GM12873 (cell line): Measurements from ENCODE around the gene PTBP3.

Experiments
- TF ChIP-seq, protein P1 (sequence below): IDR thresholded peaks from 2 replicates; pipeline ENCODE4 v1.5.1; 2012; ENCODE audit warnings: low read depth, mild to moderate bottlenecking, moderate library complexity, low read length, control low read depth; ENCODE audit not compliant: insufficient read depth; ENCODE audit errors: missing control alignments

The PTBP3 gene

DNA sequence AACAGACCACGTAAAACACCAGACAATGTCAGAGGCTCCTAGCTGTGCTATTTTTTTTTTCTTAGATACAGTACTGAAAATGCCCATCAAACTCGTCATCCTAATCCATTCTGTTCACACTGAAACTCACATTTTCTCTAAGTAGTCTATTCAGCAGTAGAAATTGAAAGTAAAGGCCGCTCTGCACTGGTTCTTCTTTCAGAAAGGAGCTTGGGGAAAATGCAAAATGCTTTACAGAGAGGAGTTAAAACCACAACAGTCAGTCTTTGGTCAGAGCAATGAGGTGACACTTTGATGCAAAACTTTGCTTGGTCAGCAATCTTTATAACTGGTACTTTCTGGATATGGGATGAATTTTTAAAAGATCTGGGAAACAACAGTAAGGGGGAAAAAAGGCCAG is 114.5 kb downstream of the PTBP3 start:
- TF ChIP-seq, protein P1, sequence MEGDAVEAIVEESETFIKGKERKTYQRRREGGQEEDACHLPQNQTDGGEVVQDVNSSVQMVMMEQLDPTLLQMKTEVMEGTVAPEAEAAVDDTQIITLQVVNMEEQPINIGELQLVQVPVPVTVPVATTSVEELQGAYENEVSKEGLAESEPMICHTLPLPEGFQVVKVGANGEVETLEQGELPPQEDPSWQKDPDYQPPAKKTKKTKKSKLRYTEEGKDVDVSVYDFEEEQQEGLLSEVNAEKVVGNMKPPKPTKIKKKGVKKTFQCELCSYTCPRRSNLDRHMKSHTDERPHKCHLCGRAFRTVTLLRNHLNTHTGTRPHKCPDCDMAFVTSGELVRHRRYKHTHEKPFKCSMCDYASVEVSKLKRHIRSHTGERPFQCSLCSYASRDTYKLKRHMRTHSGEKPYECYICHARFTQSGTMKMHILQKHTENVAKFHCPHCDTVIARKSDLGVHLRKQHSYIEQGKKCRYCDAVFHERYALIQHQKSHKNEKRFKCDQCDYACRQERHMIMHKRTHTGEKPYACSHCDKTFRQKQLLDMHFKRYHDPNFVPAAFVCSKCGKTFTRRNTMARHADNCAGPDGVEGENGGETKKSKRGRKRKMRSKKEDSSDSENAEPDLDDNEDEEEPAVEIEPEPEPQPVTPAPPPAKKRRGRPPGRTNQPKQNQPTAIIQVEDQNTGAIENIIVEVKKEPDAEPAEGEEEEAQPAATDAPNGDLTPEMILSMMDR = no peak

DNA sequence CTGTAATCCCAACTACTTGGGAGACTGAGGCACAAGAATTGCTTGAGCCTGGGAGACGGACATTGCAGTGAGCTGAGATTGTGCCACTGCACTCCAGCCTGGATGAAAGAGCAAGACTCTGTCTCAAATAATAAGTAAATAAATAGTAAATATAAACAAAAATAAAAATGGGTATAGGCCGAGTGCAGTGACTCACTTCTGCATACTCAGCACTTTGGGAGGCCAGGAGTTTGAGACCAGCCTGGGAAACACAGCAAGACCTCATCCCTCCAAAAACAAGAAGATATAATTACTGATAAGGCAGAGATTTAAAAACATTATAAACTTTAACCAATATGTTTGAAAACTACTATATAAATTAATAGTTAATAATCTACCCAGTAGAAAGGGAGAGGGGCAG is 120.5 kb downstream of the PTBP3 start:
- TF ChIP-seq, protein P1 = no peak

DNA sequence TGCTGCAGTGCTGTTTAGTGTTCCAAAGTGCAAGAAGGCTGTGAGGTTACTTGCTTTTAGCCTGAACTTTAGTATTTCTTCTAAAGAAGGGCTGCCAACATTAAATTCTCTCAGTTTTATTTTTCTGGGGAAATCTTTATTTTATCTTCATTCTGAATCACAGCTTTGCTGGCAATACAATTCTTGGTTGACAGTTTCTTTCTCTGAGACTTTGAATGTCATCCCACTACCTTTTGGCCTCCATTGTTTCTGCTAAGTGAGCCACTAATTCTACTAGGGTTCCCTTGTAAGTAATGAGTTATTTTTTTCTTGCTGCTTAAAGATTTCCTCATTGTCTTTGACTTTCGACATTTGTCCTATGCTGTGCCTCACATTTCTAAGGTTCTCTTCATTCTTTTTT is 126.0 kb downstream of the PTBP3 start:
- TF ChIP-seq, protein P1 = no peak

DNA sequence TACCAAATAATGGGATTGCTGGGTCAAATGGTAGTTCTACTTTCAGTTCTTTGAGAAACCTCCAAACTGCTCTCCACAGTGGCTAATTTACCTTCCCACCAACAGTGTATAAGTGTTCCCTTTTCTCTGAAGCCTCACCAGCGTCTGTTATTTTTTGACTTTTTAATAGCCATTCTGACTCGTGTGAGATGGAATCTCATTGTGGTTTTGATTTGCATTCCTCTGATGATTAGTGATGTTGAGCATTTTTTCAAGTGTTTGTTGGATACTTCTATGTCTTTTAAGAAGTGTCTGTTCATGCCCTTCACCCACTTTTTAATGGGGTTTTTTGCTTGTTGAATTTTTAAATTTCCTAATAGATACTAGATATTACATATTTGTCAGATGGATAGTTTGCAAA is 129.9 kb downstream of the PTBP3 start:
- TF ChIP-seq, protein P1 = no peak

DNA sequence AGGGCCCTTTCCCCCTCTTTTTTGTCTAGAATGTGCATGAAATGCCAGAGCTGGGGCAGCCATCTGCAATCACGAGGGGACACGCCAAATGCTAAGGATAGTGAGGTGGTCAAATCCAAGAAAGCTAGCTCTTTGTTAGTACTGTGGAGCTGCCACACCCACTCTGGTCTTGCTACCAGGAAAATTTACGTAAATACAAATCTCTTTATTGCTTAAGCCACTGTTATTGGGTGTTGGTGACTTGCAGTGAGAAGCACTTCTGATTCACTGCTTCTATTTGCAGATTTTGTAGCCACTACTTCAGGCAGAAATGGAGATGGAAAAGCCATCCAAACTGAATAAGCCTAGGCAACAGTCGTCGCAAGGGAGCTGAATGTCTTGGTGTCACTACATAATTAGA is 132.7 kb downstream of the PTBP3 start:
- TF ChIP-seq, protein P1 = no peak

DNA sequence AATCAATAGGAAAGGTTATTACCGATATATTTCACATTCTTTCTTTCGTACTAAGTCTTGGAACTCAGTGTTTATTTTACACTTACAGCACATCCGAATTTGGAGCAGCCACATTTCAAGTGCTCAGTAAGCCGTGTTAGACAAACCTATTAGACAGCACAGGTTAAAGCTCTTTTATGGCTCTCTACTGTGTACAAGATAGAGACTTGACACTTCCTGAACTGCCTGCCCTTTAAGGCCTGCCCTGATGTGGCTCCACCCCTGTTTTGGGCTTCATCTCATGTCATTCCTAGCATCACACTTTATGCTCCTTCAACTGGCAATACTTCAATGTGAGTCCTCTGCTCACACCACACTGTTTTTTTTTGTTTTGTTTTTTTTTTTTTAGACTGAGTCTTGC is 134.8 kb downstream of the PTBP3 start:
- TF ChIP-seq, protein P1 = no peak

DNA sequence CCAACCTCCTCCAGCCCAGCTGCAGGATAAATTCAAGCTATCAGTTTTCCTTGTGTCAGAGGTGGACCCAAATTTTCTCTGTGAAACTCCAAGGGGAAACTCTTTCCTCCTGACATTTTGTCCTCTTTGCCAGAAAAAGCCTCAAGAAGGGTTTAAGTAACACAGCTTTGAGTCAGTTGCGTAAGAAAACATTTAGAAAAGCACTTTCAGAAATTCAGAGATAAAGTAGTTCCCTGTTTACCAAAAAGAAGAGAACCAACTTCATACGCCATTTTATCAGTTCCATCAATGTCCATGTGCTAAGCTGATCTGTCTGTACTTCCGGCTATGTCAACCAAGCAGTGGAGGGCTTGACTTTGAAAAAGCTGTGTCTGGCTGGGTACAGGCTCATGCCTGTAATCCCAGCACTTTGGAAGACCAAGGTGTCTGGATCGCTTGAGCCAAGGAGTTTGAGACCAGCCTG is 138.4 kb downstream of the PTBP3 start:
- TF ChIP-seq, protein P1 = no peak
